GM12892 (cell line): ENCODE measurements around the gene IGF1R.

ENCODE experiments used
- POLR2A ChIP-seq: IDR thresholded peaks from 2 replicates; pipeline ENCODE4 v1.6.1; 2011; ENCODE audit warnings: low read depth, low read length, control low read depth
- POLR2AphosphoS5 ChIP-seq: IDR thresholded peaks from 2 replicates; pipeline ENCODE4 v1.6.1; 2011; ENCODE audit warnings: low read depth, low read length, control low read depth
- TAF1 ChIP-seq: IDR thresholded peaks from 2 replicates; pipeline ENCODE4 v1.6.1; 2011; ENCODE audit warnings: low read depth, mild to moderate bottlenecking, control low read depth, low read length, borderline replicate concordance

DNA sequence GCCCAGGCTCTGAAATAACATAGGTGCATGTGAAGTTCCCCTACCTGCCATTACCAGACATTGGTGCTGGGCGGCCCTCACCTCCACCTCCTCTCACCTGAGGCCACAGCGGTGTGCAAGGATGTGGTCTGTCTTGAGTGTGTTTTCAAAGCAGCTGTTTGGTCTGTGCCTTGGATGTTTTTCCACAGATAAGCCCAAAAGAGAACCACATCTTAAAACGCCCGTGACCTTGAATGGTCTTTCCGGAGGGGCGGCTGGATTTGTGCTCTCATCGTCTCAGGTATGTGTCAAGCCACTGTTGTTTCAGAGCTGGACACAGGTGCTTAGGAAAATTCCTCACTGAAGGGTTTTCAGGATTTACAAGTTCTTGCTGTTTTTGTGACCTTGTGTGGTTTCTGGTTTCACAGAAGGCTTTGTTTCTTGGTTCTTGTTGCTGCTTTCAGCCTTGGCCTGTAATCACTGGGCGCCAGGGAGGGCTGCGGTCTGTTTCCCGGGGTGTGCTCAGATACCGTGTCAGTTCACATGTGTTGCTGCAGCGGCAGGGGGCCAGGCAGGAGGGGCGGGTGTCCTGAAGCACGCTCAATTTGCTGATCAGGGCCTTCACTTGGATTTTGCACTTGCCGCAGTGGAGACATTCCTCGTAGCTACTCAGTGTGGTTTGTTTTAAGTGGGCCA is 128.4 kb downstream of the IGF1R start:
- no peak for TF ChIP-seq POLR2A
- no peak for TF ChIP-seq POLR2AphosphoS5
- TF ChIP-seq TAF1 = no peak
